Ovary (tissue), 9 donors: ENCODE results near the gene SHROOM4. TPM values are rescaled to one million over a fixed set of nuclear protein-coding genes. Genes with fewer than 3 reads are reported as not detected.

ENCODE experiments used
- DNase-seq, 5 donors: peaks; one replicate each; pipeline ENCODE4 v3.0.0-alpha.2; 2019 to 2020
- H3K27ac ChIP-seq, 2 donors: fragments of 200-600 bp; one replicate each; pipeline versions ENCODE4 v1.5.1 to v1.8.0; 2019 to 2022
- H3K27me3 ChIP-seq: fragments of 200-600 bp; one replicate; pipeline ENCODE4 v1.8.0; 2022
- H3K36me3 ChIP-seq: fragments of 200-600 bp; sonication (generic); one replicate; pipeline ENCODE4 v1.5.1; 2019
- H3K4me1 ChIP-seq: one replicate; pipeline ENCODE4 v1.8.1; 2013; ENCODE audit warnings: mild to moderate bottlenecking, moderate library complexity; ENCODE audit not compliant: insufficient read depth
- H3K4me3 ChIP-seq: fragments of 200-600 bp; sonication (generic); one replicate; pipeline ENCODE4 v1.5.1; 2017
- H3K9me3 ChIP-seq, 2 donors: fragments of 200-600 bp in 1 of 2; sonication (generic) in 1 of 2; one replicate each; pipeline versions ENCODE4 v1.5.1 to v1.8.1; 2013 to 2019; ENCODE audit warnings: mild to moderate bottlenecking in 1 of 2, moderate library complexity in 1 of 2
- EP300 ChIP-seq: sonication (generic); formaldehyde crosslinking; IDR thresholded peaks from one replicate; pipeline ENCODE4 v1.6.1; 2017; ENCODE audit warnings: antibody characterized with exemption
- POLR2A ChIP-seq: fragments of 450-650 bp; IDR thresholded peaks from one replicate; pipeline ENCODE4 v1.6.1; 2017; ENCODE audit warnings: antibody characterized with exemption, mild to moderate bottlenecking, moderate library complexity
- WGBS, 3 donors: extraction: QIAGEN DNeasy Blood & Tissue Kit in 1 of 3; methylation state at CpG; one replicate each; pipeline versions ENCODE4 v1.1.5 to v1.1.7; 2013 to 2017; 5-methylcytosine and 5-hydroxymethylcytosine counted together
- intact Hi-C, 4 donors: fragments of 100-400 bp; cut with DNase I; formaldehyde crosslinking; loops; one replicate each; pipeline versions ENCODE4 v1.11.0 to v1.15.1; 2022 to 2023
- polyA plus RNA-seq, 2 donors: library from polyadenylated mRNA; stranded (reverse); fragments of 200-250 nt in 1 of 2; fragments of 350-450 nt in 1 of 2; fragmentation: Illumina TruSeq in 1 of 2; extraction: RNeasy Lipid Tissue Mini Kit (QIAGEN cat#74804) in 1 of 2; gene quantifications; one replicate each; pipeline ENCODE4 v1.2.3, GENCODE V29; 2013 to 2014
- total RNA-seq, 7 donors: library from RNA; depleted of rRNA in 2 of 7; stranded (reverse); fragments of >200 nt in 2 of 7; fragmentation: NEBNext Ultra II Directional in 3 of 7; extraction: Animal tissue kit (Norgen Biotek cat#: 25700) in 3 of 7; gene quantifications; one replicate each; pipeline versions ENCODE4 v1.1.0 to v1.2.4, GENCODE V29; 2016 to 2023
- TF ChIP-seq, protein P1 (sequence below), 3 donors: fragments of 450-650 bp in 2 of 3; fragments of 200-600 bp in 1 of 3; IDR thresholded peaks; one replicate each; pipeline versions ENCODE4 v1.5.1 to v1.8.0; 2016 to 2022; ENCODE audit warnings: antibody characterized with exemption in 3 of 3, mild to moderate bottlenecking in 1 of 3
- donor health status: DM: no; HTN: no; CAD: no; lungs with moderate emphysema.
- donor health status: DM: no; HTN: no; CAD: no.
- donor health status: Bipolar disorder and iron deficiency.
- donor health status: DM: yes; HTN: yes; CAD: no.
- donor health status: DM: no; HTN: no; CAD: no.
- donor health status: DM: yes; HTN: yes; CAD: no.

Gene SHROOM4
- total and polyA plus RNA-seq, 9 donors: 1.7 to 7.2 (median 3.1) TPM

DNA sequence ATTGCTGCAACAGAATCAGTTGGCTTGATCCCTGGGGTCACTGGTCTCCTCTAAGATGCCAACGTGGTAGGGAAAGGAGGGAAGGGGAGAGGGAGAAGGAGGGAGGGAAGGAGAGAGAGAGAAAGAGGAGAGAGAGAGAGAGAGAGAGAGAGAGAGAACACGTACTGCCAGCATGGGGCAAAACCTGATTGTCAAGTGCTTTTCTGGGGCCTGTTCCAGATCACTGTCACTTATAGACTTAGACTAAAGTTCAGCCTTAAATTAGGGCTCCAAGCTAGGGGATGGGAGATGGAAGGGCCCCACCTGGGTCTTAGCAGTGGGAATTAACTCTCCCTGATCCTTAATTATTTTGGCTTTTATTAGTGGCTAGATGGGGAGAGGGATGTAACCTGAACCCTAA, 12.9 kb downstream of the SHROOM4 start:
- Histone ChIP-seq H3K36me3 (no peaks in the 10 kb centered on the region), H3K27ac (no peak overlapping the region), H3K9me3 (no peaks in the 10 kb centered on the region), H3K4me3 (no peak overlapping the region), H3K4me1 (no peaks in the 10 kb centered on the region), H3K27me3 (no peaks in the 10 kb centered on the region)
- TF ChIP-seq POLR2A: no peak
- no peak for TF ChIP-seq EP300
- TF ChIP-seq, protein P1, sequence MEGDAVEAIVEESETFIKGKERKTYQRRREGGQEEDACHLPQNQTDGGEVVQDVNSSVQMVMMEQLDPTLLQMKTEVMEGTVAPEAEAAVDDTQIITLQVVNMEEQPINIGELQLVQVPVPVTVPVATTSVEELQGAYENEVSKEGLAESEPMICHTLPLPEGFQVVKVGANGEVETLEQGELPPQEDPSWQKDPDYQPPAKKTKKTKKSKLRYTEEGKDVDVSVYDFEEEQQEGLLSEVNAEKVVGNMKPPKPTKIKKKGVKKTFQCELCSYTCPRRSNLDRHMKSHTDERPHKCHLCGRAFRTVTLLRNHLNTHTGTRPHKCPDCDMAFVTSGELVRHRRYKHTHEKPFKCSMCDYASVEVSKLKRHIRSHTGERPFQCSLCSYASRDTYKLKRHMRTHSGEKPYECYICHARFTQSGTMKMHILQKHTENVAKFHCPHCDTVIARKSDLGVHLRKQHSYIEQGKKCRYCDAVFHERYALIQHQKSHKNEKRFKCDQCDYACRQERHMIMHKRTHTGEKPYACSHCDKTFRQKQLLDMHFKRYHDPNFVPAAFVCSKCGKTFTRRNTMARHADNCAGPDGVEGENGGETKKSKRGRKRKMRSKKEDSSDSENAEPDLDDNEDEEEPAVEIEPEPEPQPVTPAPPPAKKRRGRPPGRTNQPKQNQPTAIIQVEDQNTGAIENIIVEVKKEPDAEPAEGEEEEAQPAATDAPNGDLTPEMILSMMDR (IDR thresholded peaks at IDR 0.05): no peak
- no peak for DNase-seq
- intact Hi-C loops: no loop called here
- 32 to 52% (median 34%) methylated on average over 2 of the region's 2 CpGs for WGBS, 3 donors

DNA sequence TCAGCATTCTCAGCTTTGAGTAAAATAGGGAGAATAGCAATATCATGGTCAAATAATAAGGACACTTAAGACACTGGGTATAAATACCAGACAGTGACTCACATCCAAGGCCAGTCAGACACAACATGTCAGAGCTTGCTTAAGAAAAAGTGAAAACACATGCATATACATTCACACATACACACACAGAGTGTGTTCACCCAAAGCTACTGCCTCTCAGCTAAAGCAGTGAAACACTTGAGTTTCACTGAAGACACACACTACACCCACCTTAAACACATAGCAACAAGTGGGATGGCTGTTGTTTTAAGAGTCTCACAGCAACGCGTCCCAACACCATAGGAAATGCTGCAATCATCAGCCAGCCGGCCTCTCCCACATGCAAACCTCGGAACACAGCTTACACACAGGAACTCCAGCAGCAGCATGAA, 14.4 kb downstream of the SHROOM4 start:
- no peaks in the 10 kb centered on the region for H3K9me3 ChIP-seq
- H3K36me3 ChIP-seq: no peaks in the 10 kb centered on the region
- WGBS, 3 donors: 36 to 44% (median 37%) methylated on average over 4 of the region's 4 CpGs
- H3K27me3 ChIP-seq: no peaks in the 10 kb centered on the region
- no peak for DNase-seq
- H3K27ac ChIP-seq: no peak overlapping the region
- TF ChIP-seq EP300 (no peak), POLR2A (no peak)
- TF ChIP-seq, protein P1 (IDR thresholded peaks at IDR 0.05): no peak
- intact Hi-C loops: no loop called here
- H3K4me3 ChIP-seq: no peak overlapping the region
- no peaks in the 10 kb centered on the region for H3K4me1 ChIP-seq

DNA sequence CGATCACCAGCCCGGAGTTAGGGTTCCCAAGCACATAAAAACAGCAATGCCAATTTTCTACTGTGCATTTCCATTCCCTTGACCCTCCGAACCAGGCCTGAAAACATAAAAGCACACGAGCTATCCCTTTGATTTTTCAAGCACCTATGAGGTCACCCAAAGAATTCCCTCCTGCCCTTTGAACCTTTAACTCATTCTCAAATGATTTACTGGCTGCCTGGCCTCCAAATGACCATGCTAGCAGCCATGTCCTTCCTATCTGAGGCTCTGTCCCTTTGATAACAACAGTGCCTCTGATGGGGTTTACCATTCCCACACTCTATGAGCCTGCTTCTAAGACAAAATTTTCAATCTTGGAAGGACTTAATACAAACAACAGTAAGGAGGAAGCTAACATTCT, 15.2 kb downstream of the SHROOM4 start:
- 48 to 70% (median 69%) methylated on average over 4 of the region's 4 CpGs for WGBS, 3 donors
- TF ChIP-seq, protein P1 (IDR thresholded peaks at IDR 0.05): no peak
- TF ChIP-seq EP300: no peak
- intact Hi-C loops: no loop called here
- Histone ChIP-seq H3K4me3 (no peak overlapping the region), H3K9me3 (no peaks in the 10 kb centered on the region), H3K36me3 (no peaks in the 10 kb centered on the region), H3K27me3 (no peaks in the 10 kb centered on the region), H3K4me1 (no peaks in the 10 kb centered on the region), H3K27ac (no peak overlapping the region)
- DNase-seq: no peak

DNA sequence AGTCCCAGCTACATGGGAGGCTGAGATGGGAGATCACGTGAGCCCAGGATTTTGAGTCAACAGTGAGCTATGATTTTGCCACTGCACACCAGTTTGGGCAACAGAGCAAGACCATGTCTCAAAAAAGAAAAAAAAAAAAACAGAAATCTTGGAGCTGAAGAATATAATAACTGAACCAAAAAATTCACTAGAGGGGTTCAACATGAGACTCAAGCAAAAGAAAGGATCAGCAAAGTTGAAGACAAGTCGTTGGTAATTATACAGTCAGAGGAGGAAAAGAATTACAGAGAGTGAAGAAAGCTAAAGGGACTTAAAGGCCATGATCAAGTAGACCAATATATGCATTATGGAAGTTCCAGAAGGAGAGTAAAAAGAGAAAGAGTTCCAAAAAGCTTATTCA, 26.9 kb downstream of the SHROOM4 start:
- WGBS, 3 donors: 62 to 71% (median 63%) methylated on average over 2 of the region's 2 CpGs
- no peaks in the 10 kb centered on the region for H3K36me3 ChIP-seq
- intact Hi-C loops: no loop called here
- H3K9me3 ChIP-seq: no peaks in the 10 kb centered on the region
- H3K27me3 ChIP-seq: no peaks in the 10 kb centered on the region
- DNase-seq: no peak
- no peak overlapping the region for H3K4me3 ChIP-seq
- no peak overlapping the region for H3K27ac ChIP-seq
- H3K4me1 ChIP-seq: no peaks in the 10 kb centered on the region
- TF ChIP-seq POLR2A (no peak), EP300 (no peak)
- TF ChIP-seq, protein P1 (IDR thresholded peaks at IDR 0.05): no peak

DNA sequence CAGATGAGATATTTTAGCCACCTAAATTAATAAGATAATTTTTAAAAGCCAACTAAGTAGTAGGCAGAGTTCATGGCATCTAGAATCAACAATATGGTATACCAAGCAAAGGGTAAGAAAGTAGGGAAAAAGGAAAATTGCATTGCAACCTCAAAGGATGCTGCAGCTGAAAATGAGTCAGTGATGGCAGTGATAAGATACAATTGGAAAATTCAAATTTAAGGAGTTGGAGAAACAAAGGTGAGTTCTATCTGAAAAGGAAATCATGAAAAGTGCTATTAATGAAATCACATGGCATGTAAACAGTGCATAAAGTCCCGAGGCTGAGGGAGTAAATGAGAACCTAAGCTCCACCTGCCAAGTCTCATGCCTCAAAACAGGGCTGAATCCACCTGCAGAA, 33.9 kb downstream of the SHROOM4 start:
- intact Hi-C loops: no loop called here
- H3K4me3 ChIP-seq: no peak overlapping the region
- no peaks in the 10 kb centered on the region for H3K9me3 ChIP-seq
- WGBS, 3 donors: 20 to 40% (median 21%) methylated on average over 1 of the region's 1 CpG
- TF ChIP-seq, protein P1 (IDR thresholded peaks at IDR 0.05): no peak
- TF ChIP-seq EP300: no peak
- TF ChIP-seq POLR2A: no peak
- no peaks in the 10 kb centered on the region for H3K27me3 ChIP-seq
- no peaks in the 10 kb centered on the region for H3K4me1 ChIP-seq
- DNase-seq: no peak
- no peaks in the 10 kb centered on the region for H3K36me3 ChIP-seq
- no peak overlapping the region for H3K27ac ChIP-seq
